ENCODE measurements around the gene NTM.
"Not testable (repeated sequence)": the region's sequence is repeated elsewhere in the genome, so short reads cannot be mapped to it uniquely, and the experiment has no call there.

NTM gene

DNA sequence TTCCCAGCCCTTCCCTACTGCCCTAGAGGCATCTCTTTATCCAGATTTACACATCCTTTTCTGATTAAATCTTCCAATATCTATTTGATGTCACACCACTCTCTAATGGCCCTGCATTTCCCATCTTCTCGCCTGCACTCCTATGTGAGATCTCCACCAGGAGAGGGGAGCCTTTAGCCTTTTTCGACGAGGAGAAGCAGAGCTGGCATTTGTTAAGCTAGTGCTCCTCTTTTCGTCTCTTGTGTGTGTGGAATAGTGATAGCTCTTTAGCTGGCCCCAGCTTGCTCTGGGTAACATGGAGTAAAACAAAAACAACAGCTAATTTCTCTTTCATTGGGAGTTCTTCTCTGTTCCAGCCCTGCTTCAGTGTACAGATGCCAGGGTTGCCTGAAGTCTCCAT lies 536.5 kb downstream of the NTM start:
- no peak for DNase-seq

DNA sequence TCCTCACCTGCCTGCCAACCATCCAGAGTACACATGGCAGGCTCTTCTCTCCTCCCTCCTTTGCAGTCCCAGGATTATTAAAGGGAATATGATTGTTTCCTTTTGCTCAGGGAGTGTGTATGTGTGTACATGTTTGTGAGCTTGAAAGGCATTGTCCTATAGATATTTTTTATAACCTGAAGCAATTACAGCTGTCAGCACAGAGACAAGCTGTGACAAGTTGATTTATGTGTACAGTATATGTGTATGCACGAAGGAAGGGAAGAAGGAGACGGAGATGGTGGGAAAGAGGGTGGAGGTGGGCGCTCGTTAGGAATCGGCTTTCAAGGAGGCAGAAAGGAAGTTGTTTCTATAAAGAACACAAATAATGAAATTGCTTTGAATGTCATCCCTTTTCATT lies 537.0 kb downstream of the NTM start:
- DNase-seq, result no peak

DNA sequence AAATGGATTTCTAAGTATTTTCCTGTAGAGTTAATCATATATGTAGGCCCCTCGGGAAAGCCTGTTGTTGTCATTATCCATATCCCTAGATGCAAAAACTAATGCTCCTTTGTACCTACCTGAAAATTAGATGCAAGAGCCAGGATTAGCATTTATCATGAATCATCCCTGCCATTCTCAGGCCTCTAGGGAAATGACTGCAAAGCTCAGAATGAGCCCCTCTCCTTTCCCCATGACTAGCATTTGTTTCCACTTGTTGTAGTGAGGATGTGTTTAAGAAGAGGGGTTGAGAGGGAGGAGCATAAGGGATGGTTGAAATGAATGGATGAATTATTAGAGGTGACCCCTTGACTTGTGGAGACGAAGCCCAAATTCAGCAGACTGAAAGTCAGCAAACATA lies 537.9 kb downstream of the NTM start:
- DNase-seq, result no peak

- no peak for DNase-seq
Measured at GRCh38 chr11:131909426-131910177, 539.2 kb downstream of the NTM start.

- no peak for DNase-seq
Measured at GRCh38 chr11:131910178-131910522, 539.7 kb downstream of the NTM start.

DNA sequence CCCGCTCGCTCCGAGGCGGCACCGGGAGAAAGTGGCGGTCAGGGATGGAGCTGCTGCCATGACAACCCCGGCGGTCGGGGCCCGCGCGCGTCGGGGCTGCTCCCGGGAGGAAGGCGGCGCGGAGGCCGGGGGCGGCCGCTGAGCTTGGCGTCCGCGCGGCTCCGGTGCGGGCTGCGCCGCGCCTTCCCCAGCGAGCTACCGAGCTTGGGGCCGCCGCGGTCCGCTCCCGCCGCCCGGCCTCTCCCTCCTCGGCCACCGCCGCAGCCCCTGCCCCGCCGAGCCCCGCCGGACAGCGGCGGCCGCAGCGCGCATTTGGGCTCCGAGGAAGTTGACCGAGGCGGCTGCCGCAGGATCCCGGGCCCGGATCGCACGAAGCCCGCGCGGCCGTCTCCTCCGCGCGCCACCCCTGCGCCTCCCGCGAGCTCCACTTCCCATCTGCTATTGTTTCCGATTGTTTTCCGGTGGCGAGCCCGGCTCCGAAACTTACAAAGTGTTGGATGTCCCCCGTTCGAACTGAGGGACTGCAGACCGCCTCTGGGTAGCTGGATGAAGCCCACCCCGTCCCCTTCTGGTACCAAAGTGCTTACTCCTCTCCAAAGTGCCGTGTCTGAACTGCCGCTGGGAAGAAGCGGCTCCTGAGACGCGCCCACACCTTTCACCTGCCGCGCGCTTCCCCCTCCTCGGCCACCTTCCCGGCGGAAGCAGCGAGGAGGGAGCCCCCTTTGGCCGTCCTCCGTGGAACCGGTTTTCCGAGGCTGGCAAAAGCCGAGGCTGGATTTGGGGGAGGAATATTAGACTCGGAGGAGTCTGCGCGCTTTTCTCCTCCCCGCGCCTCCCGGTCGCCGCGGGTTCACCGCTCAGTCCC lies 540.3 kb downstream of the NTM start:
- DNase-seq, result no peak

DNA sequence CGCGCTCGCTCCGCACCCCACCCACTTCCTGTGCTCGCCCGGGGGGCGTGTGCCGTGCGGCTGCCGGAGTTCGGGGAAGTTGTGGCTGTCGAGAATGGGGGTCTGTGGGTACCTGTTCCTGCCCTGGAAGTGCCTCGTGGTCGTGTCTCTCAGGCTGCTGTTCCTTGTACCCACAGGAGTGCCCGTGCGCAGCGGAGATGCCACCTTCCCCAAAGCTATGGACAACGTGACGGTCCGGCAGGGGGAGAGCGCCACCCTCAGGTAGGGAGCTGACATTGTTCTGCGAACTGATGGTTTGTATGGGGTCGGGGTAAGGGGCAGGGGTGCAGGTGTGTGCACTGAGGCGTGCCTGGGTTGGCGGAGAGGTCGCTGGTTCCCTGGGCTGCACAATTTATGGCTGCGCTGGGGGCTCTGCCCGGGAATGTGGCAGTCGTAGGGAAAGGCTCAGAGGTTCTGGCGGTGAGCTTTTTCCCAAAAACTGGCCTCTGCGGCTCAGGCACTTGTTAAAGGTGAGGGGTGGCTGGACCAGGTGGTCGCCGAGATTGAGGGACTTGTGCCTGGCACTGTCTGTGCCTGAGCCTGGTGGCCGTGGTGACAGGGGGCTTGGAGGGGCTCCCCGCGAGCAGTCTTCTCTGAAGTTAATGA lies 541.1 kb downstream of the NTM start:
- DNase-seq, result not testable (repeated sequence)

- DNase-seq, result no peak
Measured at GRCh38 chr11:131912134-131912533, 541.7 kb downstream of the NTM start.

GRCh38 chr11:131913267-131913666 lies 542.9 kb downstream of the NTM start:
- no peak for DNase-seq

- DNase-seq, result no peak
Measured at GRCh38 chr11:131914361-131914774, 544.0 kb downstream of the NTM start.

- no peak for DNase-seq
Measured at GRCh38 chr11:131916638-131917037, 546.2 kb downstream of the NTM start.

GRCh38 chr11:131917634-131918384 lies 547.4 kb downstream of the NTM start:
- no peak for DNase-seq

DNA sequence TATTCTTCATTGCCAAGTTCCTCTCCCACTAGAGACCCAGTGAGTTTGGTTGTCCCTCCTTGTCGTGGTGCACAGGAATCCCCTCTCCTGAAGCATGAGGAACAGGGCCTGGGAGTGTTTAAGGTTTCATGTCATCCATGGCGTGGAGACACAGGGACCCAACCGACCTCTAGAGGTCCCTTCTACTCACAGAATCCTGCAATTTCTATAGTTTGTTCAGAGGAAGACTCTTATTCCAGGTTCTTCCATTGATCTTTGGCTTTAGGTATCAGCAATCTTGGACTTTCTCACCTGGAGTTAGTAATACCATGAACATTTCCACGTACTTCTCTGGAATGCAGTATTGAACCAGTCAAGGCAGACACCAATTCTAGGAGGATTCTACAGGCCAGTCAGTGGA lies 548.2 kb downstream of the NTM start:
- no peak for DNase-seq

DNA sequence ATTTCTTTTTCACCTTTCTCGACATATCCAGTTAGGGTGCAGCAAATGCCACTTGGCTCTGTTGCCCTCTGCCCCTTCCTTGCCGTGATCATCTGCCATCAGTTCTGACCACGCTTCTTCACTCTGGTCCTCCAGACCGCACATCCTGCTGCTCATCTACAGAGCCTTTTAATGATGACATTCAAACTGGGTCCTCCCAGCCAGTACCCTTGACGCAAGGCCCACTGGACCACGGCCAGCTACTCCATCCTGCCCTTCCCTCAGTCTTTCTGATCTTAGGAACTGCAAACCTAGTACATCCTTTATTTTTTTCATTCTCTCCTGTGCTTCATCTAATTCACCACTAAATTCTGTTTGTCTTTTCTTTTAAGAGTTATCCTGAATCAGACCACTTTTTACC lies 551.8 kb downstream of the NTM start:
- DNase-seq, result no peak

DNA sequence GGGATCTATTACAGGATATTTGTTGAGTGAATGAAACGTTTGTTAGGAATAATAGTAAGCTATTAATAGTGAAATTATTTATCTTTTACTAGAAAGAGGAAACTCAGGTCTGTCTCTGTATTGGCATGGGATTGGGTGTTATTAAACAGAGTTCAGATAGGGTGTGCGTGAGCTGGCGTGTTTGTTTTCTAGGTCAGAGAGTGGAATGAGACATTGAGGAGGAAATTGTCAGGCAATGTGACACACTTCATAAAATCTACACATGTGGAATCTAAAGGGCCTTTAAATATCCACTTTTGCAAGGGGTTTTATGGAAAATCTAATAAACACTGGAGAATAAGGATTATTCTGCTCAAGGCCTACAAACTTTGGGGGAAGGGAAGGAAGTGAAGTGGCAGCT lies 552.9 kb downstream of the NTM start:
- DNase-seq, result no peak

GRCh38 chr11:131924001-131924400 lies 553.6 kb downstream of the NTM start:
- no peak for DNase-seq

GRCh38 chr11:131924457-131925201 lies 554.2 kb downstream of the NTM start:
- no peak for DNase-seq

DNA sequence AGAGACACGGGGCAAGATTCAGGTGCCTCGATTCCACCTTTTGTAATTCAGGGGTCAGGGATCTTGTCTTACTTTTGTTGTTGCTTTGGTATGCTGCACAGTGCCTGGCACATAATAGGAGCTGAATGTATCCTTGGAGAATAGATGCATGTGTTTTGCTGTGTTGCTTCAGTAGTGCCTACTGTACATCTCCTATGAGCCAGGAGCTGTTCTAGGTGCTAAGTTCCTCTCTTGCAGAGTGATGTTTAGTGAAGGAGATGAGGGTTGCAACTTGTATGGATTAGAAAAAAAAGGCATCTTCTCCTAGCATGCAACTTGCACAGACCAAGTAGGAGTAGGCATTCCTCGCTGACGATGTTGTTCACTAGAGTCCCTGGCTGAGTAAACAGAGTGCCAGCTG lies 555.4 kb downstream of the NTM start:
- no peak for DNase-seq

DNA sequence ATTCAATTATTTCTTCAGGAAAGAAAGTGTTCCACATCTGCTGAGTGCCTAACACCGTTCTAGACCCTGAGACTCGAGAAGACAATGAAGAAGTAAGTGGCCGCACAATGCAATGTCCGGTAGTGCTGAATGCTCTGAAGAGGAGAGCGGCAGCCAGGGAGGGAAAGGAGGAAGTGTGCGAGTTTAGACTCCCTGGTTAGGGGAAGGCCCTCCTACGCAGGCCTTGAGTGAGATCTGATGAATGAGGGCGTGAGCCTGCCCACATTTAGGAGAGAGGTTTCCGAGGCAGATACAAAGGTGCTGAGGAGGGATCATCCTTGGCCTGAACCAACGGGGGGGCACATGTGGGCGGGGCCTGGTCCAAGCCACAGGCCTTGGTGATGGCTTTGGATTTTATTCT lies 558.6 kb downstream of the NTM start:
- DNase-seq, result no peak

DNA sequence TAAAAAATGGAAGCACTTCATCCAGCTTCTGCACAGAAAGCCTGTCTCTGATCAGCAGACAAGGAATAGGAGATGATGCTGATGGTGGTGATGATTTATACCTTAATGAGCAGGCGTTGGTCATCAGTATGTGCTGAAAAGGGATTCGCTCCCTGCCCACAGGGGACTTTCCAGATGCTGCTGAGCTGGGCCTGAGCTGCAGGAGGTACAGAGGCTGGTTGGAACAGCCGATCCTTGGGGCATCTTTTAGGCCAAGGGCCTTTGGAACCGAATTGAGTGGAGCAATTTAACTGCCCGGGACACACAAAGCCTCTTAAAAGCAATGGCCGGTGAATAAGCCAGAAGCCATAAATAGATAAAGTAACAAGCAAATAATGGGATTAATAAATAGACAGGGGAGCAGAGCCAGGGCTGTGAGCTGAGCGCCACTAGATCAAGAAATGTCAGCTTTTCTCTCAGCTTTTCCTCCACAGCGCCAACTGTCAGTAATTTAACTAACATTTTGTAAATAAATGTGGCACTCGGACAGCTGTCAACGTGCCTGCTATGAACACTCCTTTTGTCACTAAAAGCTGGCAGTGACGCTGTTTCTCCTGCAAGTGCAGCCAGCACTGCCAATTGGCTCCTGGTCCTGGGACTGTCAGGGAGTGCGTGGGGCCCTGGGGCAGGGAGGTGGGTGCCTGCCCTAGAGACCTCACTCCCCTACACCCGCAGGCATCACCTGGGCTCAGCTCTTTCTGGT lies 562.3 kb downstream of the NTM start:
- no peak for DNase-seq

- DNase-seq, result no peak
Measured at GRCh38 chr11:131934006-131934405, 563.6 kb downstream of the NTM start.

DNA sequence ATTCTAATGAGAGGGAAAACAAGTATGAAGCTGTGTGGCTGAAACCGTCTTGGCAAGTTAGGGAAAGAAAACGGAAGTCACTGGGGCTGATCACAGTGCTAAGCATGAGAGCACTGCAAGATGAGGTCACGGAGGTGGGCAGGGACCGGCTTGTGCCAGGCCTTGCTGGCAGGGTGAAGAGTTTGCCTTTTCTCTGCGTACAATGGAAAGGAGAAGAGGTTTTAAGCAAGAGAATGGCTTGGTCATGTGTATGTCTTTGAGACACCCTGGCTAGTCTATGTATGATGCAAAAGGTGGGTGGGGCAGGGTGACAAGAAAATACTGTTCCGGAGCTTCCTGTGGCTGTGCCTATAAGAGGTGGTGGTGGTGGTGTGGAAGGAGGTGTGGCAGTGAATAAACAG lies 567.9 kb downstream of the NTM start:
- DNase-seq, result no peak

Measured in activated CD4-positive, alpha-beta T cell treated with anti-CD3 and anti-CD28 coated beads, Interleukin-2, amount 50 U/mL, for 16 hours (primary cell).